Mesothelial cell of epicardium (in vitro differentiated cells): Measurements from ENCODE around the gene TMPRSS13. TPM values are rescaled to one million over a fixed set of nuclear protein-coding genes. Genes with fewer than 3 reads are reported as not detected.

ENCODE experiments used
- DNase-seq, 2 experiments: peaks; one replicate each; pipeline ENCODE4 v3.0.0; 2021; ENCODE audit warnings: low spot score in 2 of 2; ENCODE audit not compliant: unreplicated experiment in 2 of 2
- H3K27ac Mint-ChIP-seq: 2 replicates; pipeline ENCODE4 v1.8.0; 2021; ENCODE audit warnings: mixed read lengths
- H3K27me3 Mint-ChIP-seq: 2 replicates; pipeline ENCODE4 v1.8.0; 2021; ENCODE audit warnings: low read depth, mixed read lengths
- H3K36me3 Mint-ChIP-seq: 2 replicates; pipeline ENCODE4 v1.8.0; 2021; ENCODE audit warnings: mixed read lengths
- H3K4me1 Mint-ChIP-seq: 2 replicates; pipeline ENCODE4 v1.8.0; 2021; ENCODE audit warnings: mixed read lengths
- H3K4me3 Mint-ChIP-seq: 2 replicates; pipeline ENCODE4 v1.8.0; 2021; ENCODE audit warnings: mild to moderate bottlenecking, moderate library complexity, mixed read lengths
- H3K9me3 Mint-ChIP-seq: 2 replicates; pipeline ENCODE4 v1.8.0; 2021; ENCODE audit warnings: mixed read lengths
- total RNA-seq: library from RNA; stranded (reverse); gene quantifications from 3 replicates; pipeline ENCODE4 v1.2.1, GENCODE V29; 2021
- TF ChIP-seq, protein P1 (sequence below): fragments of 200-600 bp; sonication (generic); IDR thresholded peaks from one replicate; pipeline ENCODE4 v1.5.0; 2021; ENCODE audit warnings: antibody characterized with exemption; ENCODE audit not compliant: unreplicated experiment

Gene TMPRSS13
- total RNA-seq, 1 donor from 2014 or later: 10.4 TPM

DNA sequence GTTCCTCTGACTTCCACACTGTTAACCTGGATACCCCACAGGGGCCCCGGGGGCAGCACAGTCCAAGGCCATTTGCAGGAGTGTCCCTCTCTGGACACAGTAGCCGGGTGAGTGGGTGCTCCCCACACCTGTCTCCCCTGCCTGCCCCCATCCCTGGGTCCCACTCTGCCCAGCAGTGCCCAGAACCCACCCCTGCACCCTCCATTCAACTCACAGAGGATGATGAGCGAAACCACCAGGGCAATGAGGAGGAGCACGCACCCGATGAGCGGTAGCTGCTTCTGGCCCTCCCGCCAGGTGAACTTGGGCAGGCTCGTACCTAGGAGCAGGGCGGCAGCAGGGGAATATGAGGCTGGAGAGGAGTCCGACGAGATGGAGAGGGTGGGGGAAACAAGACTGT is 12.2 kb downstream of the TMPRSS13 start:
- H3K4me1 Mint-ChIP-seq: peaks cover 22% of the 10 kb centered on the region
- DNase-seq: no peak
- H3K4me3 Mint-ChIP-seq: no peak overlapping the region
- no peaks in the 10 kb centered on the region for H3K36me3 Mint-ChIP-seq
- TF ChIP-seq, protein P1, sequence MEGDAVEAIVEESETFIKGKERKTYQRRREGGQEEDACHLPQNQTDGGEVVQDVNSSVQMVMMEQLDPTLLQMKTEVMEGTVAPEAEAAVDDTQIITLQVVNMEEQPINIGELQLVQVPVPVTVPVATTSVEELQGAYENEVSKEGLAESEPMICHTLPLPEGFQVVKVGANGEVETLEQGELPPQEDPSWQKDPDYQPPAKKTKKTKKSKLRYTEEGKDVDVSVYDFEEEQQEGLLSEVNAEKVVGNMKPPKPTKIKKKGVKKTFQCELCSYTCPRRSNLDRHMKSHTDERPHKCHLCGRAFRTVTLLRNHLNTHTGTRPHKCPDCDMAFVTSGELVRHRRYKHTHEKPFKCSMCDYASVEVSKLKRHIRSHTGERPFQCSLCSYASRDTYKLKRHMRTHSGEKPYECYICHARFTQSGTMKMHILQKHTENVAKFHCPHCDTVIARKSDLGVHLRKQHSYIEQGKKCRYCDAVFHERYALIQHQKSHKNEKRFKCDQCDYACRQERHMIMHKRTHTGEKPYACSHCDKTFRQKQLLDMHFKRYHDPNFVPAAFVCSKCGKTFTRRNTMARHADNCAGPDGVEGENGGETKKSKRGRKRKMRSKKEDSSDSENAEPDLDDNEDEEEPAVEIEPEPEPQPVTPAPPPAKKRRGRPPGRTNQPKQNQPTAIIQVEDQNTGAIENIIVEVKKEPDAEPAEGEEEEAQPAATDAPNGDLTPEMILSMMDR: no peak
- peaks cover 1% of the 10 kb centered on the region for H3K27me3 Mint-ChIP-seq
- no peaks in the 10 kb centered on the region for H3K9me3 Mint-ChIP-seq
- no peak overlapping the region for H3K27ac Mint-ChIP-seq

DNA sequence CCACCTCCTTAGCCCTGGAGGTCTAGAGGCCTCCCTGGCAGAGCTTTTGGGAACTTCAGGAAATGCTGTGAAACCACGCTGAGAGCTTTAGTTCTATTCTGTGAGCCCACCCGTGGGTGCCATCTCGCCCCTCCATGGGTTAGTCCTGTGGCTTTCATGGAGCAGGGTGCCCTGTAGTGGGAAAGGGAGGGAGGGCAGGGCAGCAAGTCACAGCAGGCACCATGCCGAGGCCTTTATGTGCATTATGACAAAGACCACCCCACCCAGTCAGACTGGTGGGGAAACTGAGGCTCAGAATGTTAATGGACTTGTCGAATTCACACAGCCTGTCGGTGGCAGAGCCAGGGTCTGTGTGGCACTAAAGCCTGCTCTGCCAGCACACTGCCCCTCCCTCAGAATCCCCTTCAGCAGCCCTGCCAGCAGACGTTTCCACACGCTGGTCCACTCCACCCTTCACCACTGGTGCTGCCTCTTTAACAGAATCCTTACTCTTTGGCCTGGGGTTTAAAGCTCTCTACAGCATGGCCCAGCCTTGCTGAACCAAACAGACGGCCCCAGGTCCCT is 13.4 kb downstream of the TMPRSS13 start:
- Mint-ChIP-seq H3K36me3 (peaks cover 6% of the 10 kb centered on the region), H3K4me3 (no peak overlapping the region), H3K27ac (no peak overlapping the region), H3K4me1 (peaks cover 15% of the 10 kb centered on the region), H3K27me3 (peaks cover 1% of the 10 kb centered on the region), H3K9me3 (no peaks in the 10 kb centered on the region)
- DNase-seq: peak in 1 of 2 experiments; percentile 32
- TF ChIP-seq, protein P1: no peak

DNA sequence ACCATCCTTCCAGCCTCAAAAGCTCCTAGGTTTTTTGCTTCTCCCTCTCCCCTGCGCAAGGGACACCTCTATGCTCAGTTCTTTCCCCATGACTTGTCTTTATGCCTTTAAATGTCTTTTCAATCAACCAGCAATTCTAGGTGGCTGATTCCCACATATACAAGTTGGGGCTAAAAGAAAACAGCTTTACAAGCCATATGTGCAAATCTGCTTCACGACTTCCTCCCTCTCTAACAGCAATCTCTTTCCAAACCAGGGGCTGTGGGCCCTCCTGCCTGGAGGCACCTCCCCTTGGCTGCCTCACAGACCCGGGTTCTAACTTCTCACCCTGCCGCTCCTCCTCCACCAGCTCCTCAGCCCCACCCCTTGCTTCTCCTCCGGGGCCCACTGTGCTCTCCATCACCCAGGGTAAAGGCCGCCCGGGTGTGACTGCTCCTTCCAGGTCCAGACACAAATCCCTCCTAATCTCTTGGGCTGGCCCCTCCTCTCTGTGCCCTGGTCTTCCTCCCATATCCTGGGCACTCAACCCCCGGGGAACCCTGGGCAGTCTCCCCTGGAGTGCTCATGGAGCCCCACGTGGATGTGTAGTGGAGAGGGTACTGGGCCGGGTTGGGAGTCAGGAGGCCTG is 14.1 kb downstream of the TMPRSS13 start:
- H3K4me3 Mint-ChIP-seq: no peak overlapping the region
- DNase-seq: peak in 1 of 2 experiments; percentile 36
- no peaks in the 10 kb centered on the region for H3K9me3 Mint-ChIP-seq
- TF ChIP-seq, protein P1: no peak
- H3K4me1 Mint-ChIP-seq: peaks cover 15% of the 10 kb centered on the region
- H3K27ac Mint-ChIP-seq: peak overlapping the region; percentile 1
- peaks cover 1% of the 10 kb centered on the region for H3K27me3 Mint-ChIP-seq
- H3K36me3 Mint-ChIP-seq: peaks cover 7% of the 10 kb centered on the region

DNA sequence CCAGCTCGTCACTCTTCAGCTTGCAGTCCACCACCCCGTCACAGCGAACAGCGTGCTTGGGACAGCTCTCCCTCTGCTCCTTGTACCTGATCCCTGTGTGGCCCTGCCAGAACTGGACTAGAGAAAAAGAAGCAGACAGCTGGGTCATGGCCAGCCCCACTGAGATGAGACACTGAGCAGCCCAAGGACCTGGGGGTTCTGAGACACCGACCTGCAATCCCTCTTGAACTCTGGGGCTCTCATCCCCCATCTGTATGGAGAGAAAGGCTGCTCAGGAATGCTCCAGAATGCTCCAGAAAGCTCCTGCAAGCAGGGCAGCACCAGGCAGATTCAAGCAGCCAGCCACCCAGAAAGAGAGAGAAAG is 14.8 kb downstream of the TMPRSS13 start:
- Mint-ChIP-seq H3K9me3 (no peaks in the 10 kb centered on the region), H3K27me3 (peaks cover 1% of the 10 kb centered on the region), H3K4me3 (no peak overlapping the region), H3K27ac (no peak overlapping the region), H3K36me3 (peaks cover 7% of the 10 kb centered on the region), H3K4me1 (peaks cover 15% of the 10 kb centered on the region)
- DNase-seq: peak in 1 of 2 experiments; percentile 28
- TF ChIP-seq, protein P1: no peak

DNA sequence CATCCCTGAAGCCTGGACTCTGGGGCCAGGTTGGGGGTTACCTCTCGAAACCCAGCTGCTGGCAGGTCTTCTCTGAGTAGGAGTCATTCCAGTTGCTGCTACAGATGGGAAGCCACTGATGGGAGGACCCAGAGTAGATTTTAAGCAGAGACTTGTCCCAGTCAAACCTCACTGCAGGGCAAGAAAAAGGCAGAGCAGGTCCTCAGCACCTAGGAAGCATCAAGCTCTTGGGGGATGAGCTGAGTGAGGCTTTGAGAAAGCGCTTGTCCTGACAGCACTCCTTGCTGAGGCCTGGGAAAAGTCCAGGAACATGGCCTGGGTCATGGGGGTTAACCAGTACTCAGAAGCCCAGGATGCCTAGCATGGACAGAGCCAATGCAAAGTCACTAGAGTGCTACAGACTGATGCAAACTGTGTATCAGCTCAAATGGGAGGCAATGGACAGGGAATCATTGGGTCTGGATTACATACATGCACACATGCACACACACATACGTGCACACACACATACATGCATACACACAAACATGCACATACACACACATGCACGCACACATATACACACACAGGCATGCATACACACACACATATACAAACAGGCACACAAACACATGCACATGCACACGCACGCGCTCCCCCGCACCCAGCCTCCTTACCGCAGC is 15.3 kb downstream of the TMPRSS13 start:
- TF ChIP-seq, protein P1: no peak
- H3K4me1 Mint-ChIP-seq: peaks cover 15% of the 10 kb centered on the region
- H3K9me3 Mint-ChIP-seq: no peaks in the 10 kb centered on the region
- no peak overlapping the region for H3K4me3 Mint-ChIP-seq
- H3K36me3 Mint-ChIP-seq: peaks cover 7% of the 10 kb centered on the region
- DNase-seq: peak in 1 of 2 experiments; percentile 25
- peaks cover 1% of the 10 kb centered on the region for H3K27me3 Mint-ChIP-seq
- H3K27ac Mint-ChIP-seq: no peak overlapping the region
